GM18499 (cell line): ENCODE data around the gene PMP22.
"Not testable (repeated sequence)": the region's sequence is repeated elsewhere in the genome, so short reads cannot be mapped to it uniquely, and the experiment has no call there.

Experiments used
- ATAC-seq: cut with Tn5 transposase; IDR thresholded peaks from one replicate; pipeline ENCODE4 v1.9.1; 2021; ENCODE audit warnings: moderate number of reproducible peaks; ENCODE audit not compliant: insufficient read depth, unreplicated experiment

PMP22 gene

DNA sequence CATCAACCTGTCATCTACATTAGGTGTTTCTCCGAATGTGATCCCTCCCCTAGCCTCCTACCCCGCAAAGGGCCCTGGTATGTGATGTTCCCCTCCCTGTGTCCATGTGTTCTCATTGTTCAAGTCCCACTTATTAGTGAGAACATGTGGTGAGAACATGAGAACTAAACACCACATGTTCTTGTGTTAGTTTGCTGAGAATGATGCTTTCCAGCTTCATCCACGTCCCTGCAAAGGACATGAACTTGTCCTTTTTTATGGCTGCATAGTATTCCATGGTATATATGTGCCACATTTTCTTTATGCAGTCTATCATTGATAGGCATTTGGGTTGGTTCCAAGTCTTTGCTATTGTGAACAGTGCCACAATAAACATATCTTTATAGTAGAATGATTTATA lies 43.3 kb downstream of the PMP22 start:
- not testable (repeated sequence) for ATAC-seq

- ATAC-seq = no peak
Observed at GRCh38 chr17:15220785-15221184, 44.3 kb downstream of the PMP22 start.

- ATAC-seq = no peak
Observed at GRCh38 chr17:15216481-15216880, 48.6 kb downstream of the PMP22 start.

DNA sequence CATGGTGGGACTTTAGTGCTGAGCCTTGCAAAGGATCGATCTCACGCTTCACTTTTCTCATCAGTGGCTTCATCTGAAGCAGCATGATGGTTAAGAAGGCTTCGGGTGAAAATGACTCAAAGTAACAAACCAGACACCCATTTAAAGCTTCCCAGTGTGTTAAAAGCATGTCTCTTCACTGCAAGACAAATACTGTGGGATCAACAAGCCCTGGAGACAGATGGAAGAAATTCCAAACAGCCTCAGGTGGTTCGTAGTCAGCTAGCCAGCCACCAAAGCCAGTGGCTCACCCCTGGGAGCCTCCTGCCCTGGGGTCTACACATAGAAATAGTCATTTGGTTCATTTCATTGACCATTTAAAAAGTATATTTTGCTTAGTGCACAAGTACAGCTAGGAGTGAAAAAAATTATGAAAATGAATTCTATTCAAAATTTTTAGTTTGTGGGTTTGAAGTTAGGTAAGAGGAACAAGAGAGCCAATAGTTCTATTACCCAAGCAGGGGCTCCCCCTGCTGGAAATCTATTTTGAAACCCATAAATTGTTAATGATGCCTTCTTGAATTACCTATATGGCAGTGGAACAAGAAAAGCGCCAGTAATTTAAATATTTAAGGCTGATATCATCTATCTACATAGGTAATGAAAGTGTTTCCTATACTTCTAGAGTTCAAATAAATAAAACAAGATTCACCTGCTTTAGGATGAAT lies 51.6 kb downstream of the PMP22 start:
- ATAC-seq = no peak

- ATAC-seq = no peak
Observed at GRCh38 chr17:15210247-15210646, 54.9 kb downstream of the PMP22 start.

DNA sequence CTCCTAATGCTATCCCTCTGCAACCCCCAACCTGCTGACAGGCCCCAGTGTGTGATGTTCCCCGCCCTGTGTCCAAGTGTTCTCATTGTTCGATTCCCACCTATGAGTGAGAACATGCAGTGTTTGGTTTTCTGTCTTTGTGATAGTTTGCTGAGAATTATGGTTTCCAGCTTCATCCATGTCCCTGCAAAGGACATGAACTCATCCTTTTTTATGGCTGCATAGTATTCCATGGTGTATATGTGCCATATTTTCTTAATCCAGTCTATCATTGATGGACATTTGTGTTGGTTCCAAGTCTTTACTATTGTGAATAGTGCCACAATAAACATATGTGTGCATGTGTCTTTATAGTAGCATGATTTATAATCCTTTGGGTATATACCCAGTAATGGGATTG lies 62.1 kb downstream of the PMP22 start:
- not testable (repeated sequence) for ATAC-seq

DNA sequence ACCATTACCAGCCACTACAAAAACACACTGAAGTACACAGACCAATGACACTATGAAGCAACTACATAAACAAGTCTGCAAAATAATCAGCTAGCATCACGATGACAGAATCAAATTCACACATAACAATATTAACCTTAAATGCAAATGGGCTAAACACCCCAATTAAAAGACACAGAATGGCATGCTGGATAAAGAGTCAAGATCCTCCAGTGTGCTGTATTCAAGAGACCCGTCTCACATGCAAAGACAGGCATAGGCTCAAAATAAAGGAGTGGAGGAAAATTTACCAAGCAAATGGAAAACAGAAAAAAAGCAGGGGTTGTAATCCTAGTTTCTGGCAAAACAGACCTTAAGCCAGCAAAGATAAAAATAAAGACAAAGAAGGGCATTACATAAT lies 64.6 kb downstream of the PMP22 start:
- ATAC-seq = not testable (repeated sequence)

DNA sequence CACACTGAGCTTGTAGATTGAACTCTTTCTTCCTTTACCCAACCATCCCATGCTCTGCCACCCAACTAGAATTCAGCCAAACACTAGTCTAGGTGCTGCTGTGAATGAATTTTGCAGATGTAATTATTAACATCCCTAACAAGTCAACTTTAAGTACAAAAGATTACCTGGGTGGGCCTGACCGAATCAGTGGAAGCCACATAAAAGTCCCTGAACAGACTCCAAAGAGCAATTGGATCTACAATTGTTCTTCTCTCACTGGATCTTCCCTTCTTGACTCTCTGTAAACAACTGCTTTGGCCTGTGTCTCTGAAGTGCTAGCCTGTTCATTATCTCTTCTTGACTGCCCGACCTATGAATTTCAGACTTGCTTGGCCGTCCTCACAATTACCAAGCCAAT lies 67.9 kb downstream of the PMP22 start:
- no peak for ATAC-seq

DNA sequence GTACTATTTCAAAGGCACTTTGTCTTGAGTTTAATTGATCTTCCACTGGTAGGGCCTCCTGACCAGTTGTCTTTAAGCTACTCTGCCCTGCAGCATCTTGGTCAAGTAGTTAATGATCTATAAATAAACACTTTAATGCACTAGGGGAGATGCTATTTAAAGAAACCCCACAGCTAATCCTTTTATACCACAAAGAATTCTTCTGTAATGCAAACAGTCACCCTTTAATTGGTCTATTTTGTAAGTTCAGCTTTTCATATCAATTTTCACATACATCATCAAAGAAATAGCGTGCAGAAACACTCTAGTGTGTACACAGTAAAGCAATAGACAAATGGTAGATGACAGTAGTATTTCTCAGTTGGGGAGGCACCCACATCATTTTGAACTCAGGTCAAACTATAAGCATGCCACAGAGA lies 70.3 kb downstream of the PMP22 start:
- no peak for ATAC-seq

DNA sequence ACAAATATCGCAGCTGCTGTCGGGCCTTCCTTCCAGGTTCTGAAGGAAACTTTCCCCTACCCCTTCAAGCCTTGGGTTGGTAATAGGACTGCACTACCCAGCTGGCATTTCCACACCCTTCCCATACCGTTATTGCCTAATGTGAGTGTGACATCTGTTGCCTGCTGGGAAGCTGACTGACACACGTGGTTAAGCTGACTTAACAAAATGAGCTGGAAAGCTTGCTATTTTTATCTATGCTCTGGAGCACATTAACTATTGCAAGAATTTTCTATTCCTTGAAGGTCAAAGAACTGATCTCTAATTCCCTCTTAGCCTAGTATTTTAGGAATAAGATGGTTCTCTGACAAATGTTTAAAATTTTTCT lies 79.5 kb downstream of the PMP22 start:
- no peak for ATAC-seq

DNA sequence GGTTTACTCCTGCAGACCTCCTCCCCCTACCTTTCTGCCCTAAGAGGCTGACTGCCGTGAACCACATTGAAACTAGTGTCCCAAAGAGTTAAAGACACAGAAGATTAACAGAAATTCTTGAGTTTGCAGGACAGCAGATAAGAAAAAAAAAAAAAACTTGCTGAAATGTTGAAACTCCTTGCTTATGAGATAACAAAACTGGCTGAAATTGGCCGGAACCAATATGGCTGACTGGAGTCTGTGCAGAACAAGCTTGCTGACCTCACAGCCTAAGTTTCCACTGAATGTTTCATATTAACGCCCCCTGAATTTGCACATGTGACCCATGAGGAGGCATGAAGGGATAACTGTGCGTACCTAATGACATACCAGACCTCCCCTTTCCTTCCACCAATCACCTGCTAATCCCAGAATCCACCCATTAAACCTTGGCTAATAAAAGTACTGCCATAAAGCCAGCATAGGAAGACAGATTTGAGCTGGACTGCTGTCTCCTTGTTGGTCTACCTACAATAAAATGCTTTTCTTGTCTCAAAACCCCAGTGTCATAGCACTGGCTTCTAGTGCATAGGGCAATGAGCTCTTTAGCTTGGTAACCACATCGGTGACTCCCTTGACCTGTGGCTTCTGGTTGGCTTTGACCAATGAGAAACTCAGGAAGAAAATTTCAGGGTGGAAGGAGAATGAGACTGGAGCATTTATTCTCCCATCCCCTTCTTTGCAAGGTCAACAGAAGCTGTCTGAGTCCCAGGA lies 80.1 kb downstream of the PMP22 start:
- ATAC-seq = no peak

DNA sequence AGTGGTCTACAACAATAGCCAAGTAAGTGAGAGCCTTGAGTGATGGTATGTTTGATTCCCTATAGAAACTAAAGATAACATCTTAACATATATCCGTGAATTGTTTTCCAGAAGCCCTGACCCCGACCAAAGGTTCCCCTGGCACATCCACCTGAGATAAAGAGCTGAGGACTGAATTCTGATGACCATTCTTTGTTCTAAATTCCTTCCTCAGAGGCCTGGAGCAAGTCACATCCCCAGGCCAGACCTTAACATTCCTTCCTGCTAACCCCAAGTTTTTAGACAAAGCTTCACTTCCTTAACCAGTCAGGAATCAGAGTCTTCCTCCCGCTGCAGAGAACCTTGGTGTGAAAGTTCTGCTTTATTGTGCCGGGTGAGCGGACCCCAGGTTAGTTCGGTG lies 83.3 kb downstream of the PMP22 start:
- ATAC-seq = no peak

DNA sequence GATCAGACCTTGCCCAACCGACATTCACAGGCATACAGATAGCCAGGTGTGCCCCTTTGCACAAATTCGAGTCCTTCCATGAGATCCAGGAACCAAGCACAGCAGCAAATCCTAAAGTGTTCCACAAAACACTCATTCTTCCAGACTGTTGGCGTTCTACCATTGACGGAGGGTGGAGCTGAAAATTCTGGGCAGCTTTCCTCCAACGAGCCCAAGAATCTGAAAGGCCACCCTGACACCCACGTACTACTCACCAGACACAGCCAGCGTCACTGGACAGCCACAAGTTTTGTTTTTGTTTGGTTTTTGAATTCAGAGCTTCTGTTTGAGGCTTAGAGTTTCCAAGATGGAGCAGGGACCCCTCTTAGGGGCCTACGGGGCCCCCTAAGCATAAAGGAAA lies 83.8 kb downstream of the PMP22 start:
- no peak for ATAC-seq

DNA sequence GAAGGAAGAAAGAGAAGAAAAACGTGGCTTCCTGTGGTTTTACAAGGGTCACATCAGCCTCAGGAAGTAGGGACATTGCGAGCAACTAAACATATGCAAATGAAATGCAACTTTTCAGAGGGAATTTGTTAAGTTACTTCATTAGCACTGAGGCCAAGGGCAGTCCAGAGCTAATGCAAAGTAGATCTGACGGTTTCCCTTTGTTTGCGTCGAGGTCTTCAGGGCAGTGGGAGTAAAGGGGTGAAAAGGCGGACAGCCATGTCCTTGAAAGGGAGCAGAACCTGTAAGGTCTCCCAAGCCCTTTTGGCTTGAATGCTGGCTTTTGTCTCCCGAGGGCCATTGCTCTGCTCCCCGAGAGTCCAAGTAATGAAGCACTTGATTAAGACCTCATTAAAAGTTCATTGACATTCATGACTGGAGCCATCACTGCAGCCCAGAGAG lies 85.0 kb downstream of the PMP22 start:
- ATAC-seq = no peak
